ENCODE results near the gene KIAA1614. TPM values are rescaled to one million over a fixed set of nuclear protein-coding genes. Genes with fewer than 3 reads are reported as not detected.

Gene KIAA1614
- total RNA-seq, 4 donors from 2014 or later = 1.8 to 7.9 (median 5.5) TPM

DNA sequence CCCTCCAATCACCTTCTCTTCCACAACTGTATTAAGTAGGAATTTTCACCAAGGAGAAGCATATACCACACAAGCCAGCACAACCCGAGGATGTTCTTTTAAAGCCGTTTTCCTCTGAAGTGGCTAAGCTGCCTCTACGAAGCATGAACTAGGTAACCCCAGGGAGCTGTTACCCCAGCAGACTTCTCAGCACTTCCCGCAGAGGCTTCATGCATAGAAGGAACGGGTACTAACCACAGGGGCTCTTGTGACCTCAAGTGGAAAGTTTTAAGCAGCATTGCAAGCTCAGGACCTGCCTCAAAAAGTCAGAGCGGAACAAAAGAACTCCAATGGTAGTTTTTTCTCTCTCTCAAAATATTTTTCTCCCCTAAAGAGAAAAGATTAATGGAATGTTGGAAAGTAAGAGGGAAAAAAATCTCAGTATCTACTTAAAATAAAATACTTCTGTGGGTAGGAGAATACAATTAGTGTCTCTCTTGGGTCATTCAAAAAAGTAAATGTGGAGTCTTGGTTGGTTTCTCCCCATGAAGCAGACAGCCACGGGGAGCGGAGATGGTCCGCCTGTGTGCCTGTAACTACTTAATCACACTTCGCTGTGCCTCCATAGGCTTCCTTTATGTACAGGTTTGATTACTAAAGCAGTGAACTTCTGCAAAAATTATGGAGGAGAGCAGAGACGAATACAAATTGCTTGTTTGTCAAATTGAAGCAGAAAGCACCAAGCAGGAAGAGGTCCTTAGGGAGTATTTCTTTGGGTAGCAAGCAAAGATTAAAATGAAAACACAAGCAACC, 69.1 kb downstream of the KIAA1614 start:
- TF ChIP-seq POLR2A (IDR thresholded peaks at IDR 0.05) (no peak), EP300 (IDR thresholded peaks at IDR 0.05) (no peak), POLR2AphosphoS5 (IDR thresholded peaks at IDR 0.05) (no peak)
- TF ChIP-seq, protein P1, sequence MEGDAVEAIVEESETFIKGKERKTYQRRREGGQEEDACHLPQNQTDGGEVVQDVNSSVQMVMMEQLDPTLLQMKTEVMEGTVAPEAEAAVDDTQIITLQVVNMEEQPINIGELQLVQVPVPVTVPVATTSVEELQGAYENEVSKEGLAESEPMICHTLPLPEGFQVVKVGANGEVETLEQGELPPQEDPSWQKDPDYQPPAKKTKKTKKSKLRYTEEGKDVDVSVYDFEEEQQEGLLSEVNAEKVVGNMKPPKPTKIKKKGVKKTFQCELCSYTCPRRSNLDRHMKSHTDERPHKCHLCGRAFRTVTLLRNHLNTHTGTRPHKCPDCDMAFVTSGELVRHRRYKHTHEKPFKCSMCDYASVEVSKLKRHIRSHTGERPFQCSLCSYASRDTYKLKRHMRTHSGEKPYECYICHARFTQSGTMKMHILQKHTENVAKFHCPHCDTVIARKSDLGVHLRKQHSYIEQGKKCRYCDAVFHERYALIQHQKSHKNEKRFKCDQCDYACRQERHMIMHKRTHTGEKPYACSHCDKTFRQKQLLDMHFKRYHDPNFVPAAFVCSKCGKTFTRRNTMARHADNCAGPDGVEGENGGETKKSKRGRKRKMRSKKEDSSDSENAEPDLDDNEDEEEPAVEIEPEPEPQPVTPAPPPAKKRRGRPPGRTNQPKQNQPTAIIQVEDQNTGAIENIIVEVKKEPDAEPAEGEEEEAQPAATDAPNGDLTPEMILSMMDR (IDR thresholded peaks at IDR 0.05) = no peak
- no peak overlapping the region for H3K27ac ChIP-seq
- no peak overlapping the region for H3K4me3 ChIP-seq
- H3K36me3 ChIP-seq = peaks cover 79% of the 10 kb centered on the region
- H3K27me3 ChIP-seq = no peaks in the 10 kb centered on the region
- no peak for DNase-seq (ENCODE audit: low spot score in 2 of 2)
- no peaks in the 10 kb centered on the region for H3K4me1 ChIP-seq
- H3K9me3 ChIP-seq = no peaks in the 10 kb centered on the region
- 83% methylated on average over 11 of the region's 11 CpGs for WGBS

DNA sequence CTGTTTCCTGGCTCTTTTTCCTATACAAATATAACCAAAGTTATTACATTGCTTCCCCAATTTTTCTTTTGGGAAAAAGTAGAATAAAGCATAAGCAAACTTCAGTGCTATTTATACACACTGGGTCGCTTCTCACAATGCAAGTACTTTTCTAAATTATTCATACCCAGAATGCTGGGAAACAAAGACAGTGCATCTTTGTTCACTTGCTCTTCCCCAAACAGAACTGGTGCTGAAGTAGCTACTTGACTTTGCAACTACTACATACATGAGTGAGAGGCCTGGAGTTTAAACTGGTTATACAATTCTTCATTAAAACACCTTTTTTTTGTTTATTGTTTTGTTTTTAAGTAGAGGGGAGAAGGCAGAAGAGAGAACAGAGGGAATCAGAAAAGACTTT, 69.7 kb downstream of the KIAA1614 start:
- DNase-seq (ENCODE audit: low spot score in 2 of 2) = no peak
- Histone ChIP-seq H3K4me1 (no peaks in the 10 kb centered on the region), H3K9me3 (no peaks in the 10 kb centered on the region), H3K27me3 (no peaks in the 10 kb centered on the region), H3K4me3 (no peak overlapping the region), H3K36me3 (peaks cover 79% of the 10 kb centered on the region), H3K27ac (no peak overlapping the region)
- no peak for TF ChIP-seq EP300 (IDR thresholded peaks at IDR 0.05)
- TF ChIP-seq, protein P1 (IDR thresholded peaks at IDR 0.05) = no peak
- no peak for TF ChIP-seq POLR2A (IDR thresholded peaks at IDR 0.05)
- no peak for TF ChIP-seq POLR2AphosphoS5 (IDR thresholded peaks at IDR 0.05)
- 68% methylated on average over 1 of the region's 1 CpG for WGBS

DNA sequence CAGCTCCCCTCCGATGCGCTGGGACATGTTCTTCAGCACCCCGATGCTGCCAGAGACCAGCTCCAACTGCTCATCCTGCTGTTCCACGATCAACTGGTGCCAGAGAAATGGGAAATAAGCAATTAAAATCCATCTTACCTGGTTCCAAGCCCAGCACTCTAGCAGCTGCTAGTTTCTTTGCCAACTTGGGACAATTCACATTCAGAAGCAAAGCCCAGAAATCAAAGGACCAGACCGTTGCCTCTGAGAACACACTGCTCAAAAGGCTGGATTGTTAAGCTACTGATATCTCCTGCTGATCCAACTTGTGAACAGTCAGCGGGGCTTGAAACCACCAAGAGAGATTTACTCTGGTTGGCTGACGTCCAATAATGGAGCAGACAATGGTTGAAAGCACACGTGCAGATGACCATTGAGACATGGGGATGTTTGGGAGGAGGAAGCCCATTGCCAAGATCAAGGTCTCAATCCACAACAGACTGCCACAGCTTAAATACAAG, 75.6 kb downstream of the KIAA1614 start:
- DNase-seq (ENCODE audit: low spot score in 2 of 2) = no peak
- Histone ChIP-seq H3K9me3 (no peaks in the 10 kb centered on the region), H3K4me3 (no peak overlapping the region), H3K36me3 (peaks cover 85% of the 10 kb centered on the region), H3K4me1 (no peaks in the 10 kb centered on the region), H3K27me3 (no peaks in the 10 kb centered on the region), H3K27ac (no peak overlapping the region)
- no peak for TF ChIP-seq EP300 (IDR thresholded peaks at IDR 0.05)
- TF ChIP-seq, protein P1 (IDR thresholded peaks at IDR 0.05) = no peak
- no peak for TF ChIP-seq POLR2A (IDR thresholded peaks at IDR 0.05)
- WGBS = 51% methylated on average over 7 of the region's 8 CpGs

DNA sequence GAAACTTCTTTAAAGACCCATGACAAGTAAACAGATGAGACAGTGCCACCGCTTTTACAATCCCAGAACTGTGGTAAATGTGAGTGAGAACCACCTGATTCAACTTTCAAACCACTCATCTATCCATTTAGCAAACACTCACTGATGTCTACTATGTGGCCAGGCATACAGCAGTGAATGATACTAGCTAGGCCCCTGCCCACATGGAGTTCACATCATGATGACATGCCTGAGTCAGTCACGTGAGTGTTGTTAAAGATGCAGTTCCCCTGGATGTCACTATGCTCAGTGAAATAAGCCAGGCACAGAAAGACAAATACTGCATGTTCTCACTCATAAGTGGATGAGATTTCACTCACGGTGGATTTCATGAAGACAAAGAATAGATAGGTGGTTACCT, 81.6 kb downstream of the KIAA1614 start:
- no peak overlapping the region for H3K4me3 ChIP-seq
- no peaks in the 10 kb centered on the region for H3K4me1 ChIP-seq
- H3K9me3 ChIP-seq = no peaks in the 10 kb centered on the region
- H3K27ac ChIP-seq = no peak overlapping the region
- H3K36me3 ChIP-seq = peaks cover 38% of the 10 kb centered on the region
- no peak for DNase-seq (ENCODE audit: low spot score in 2 of 2)
- TF ChIP-seq POLR2A (IDR thresholded peaks at IDR 0.05) (no peak), POLR2AphosphoS5 (IDR thresholded peaks at IDR 0.05) (no peak), EP300 (IDR thresholded peaks at IDR 0.05) (no peak)
- TF ChIP-seq, protein P1 (IDR thresholded peaks at IDR 0.05) = no peak
- no peaks in the 10 kb centered on the region for H3K27me3 ChIP-seq
- 80% methylated on average over 3 of the region's 3 CpGs for WGBS

DNA sequence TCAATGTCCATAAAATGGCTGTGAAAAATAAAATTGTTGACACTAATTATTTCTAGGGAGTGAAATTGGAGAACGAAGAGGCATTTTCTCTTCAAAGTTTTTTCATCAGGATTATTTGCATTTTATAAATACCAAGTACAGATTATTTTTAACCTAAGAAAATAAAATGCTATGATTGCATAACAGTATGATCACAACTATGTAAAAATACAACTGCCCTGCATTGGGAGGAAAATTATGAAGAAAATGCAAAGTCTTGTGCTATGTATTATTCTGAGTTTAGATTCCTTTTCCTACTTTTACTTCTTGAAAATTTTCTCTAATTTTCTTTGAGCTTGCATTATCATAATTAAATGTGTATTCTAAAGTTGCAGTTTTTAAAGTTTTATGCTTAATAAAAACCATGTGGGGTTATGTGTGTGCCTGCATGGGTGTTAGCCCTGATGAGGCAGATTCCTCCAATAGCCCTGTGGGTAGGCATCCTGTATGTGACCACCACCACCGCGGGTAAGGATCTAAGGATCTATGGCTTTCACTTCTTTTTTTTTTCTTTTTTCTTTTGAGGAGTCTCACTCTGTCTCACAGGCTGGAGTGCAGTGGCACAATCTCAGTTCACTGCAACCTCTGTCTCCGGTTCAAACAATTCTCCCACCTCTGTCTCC, 85.3 kb downstream of the KIAA1614 start:
- Histone ChIP-seq H3K36me3 (peaks cover 9% of the 10 kb centered on the region), H3K4me1 (no peaks in the 10 kb centered on the region), H3K27me3 (no peaks in the 10 kb centered on the region), H3K27ac (no peak overlapping the region), H3K9me3 (no peaks in the 10 kb centered on the region), H3K4me3 (no peak overlapping the region)
- WGBS = 86% methylated on average over 4 of the region's 4 CpGs
- DNase-seq (ENCODE audit: low spot score in 2 of 2) = no peak
- TF ChIP-seq POLR2A (IDR thresholded peaks at IDR 0.05) (no peak), EP300 (IDR thresholded peaks at IDR 0.05) (no peak), POLR2AphosphoS5 (IDR thresholded peaks at IDR 0.05) (no peak)
- TF ChIP-seq, protein P1 (IDR thresholded peaks at IDR 0.05) = no peak
